Neuron (in vitro differentiated cells): Measurements from ENCODE around the gene DIPK1C.

Experiments
- H2AFZ ChIP-seq: one replicate; pipeline ENCODE4 v1.6.1; 2013; ENCODE audit warnings: low read depth, mild to moderate bottlenecking, inconsistent platforms, low read length, moderate library complexity
- H3K27me3 ChIP-seq: one replicate; pipeline ENCODE4 v1.6.1; 2013; ENCODE audit warnings: low read length; ENCODE audit not compliant: insufficient read depth
- H3K36me3 ChIP-seq: one replicate; pipeline ENCODE4 v1.6.1; 2013; ENCODE audit warnings: low read length; ENCODE audit not compliant: insufficient read depth
- H3K4me1 ChIP-seq: one replicate; pipeline ENCODE4 v1.6.1; 2013; ENCODE audit warnings: low read length; ENCODE audit not compliant: insufficient read depth
- H3K4me3 ChIP-seq: 2 replicates; pipeline ENCODE4 v1.5.1; 2013; ENCODE audit warnings: mild to moderate bottlenecking, low read length, moderate library complexity
- H3K9me3 ChIP-seq: one replicate; pipeline ENCODE4 v1.6.1; 2013; ENCODE audit warnings: low read length

DIPK1C gene

GRCh38 chr18:74438091-74438490, 19.0 kb downstream of the DIPK1C start:
- Histone ChIP-seq H3K4me3 (no peak overlapping the region), H2AFZ (no peak overlapping the region), H3K4me1 (no peaks in the 10 kb centered on the region), H3K27me3 (no peaks in the 10 kb centered on the region), H3K36me3 (no peaks in the 10 kb centered on the region), H3K9me3 (no peaks in the 10 kb centered on the region)

- H3K4me3 ChIP-seq: no peak overlapping the region
- H3K4me1 ChIP-seq: no peaks in the 10 kb centered on the region
- no peaks in the 10 kb centered on the region for H3K9me3 ChIP-seq
- H3K36me3 ChIP-seq: no peaks in the 10 kb centered on the region
- no peaks in the 10 kb centered on the region for H3K27me3 ChIP-seq
- H2AFZ ChIP-seq: no peak overlapping the region
Measured at GRCh38 chr18:74436158-74436769, 20.8 kb downstream of the DIPK1C start.

- Histone ChIP-seq H3K4me1 (no peaks in the 10 kb centered on the region), H3K4me3 (no peak overlapping the region), H3K36me3 (no peaks in the 10 kb centered on the region), H2AFZ (no peak overlapping the region), H3K9me3 (no peaks in the 10 kb centered on the region), H3K27me3 (no peaks in the 10 kb centered on the region)
Measured at GRCh38 chr18:74435740-74436139, 21.4 kb downstream of the DIPK1C start.

- H3K9me3 ChIP-seq: no peaks in the 10 kb centered on the region
- no peak overlapping the region for H3K4me3 ChIP-seq
- no peaks in the 10 kb centered on the region for H3K36me3 ChIP-seq
- no peaks in the 10 kb centered on the region for H3K4me1 ChIP-seq
- H2AFZ ChIP-seq: no peak overlapping the region
- H3K27me3 ChIP-seq: no peaks in the 10 kb centered on the region
Measured at GRCh38 chr18:74434466-74434865, 22.6 kb downstream of the DIPK1C start.

GRCh38 chr18:74430806-74431571, 26.1 kb downstream of the DIPK1C start:
- Histone ChIP-seq H3K4me3 (no peak overlapping the region), H3K27me3 (peaks cover 3% of the 10 kb centered on the region), H3K36me3 (no peaks in the 10 kb centered on the region), H3K9me3 (no peaks in the 10 kb centered on the region), H3K4me1 (no peaks in the 10 kb centered on the region), H2AFZ (no peak overlapping the region)

GRCh38 chr18:74430231-74430630, 26.9 kb downstream of the DIPK1C start:
- H3K9me3 ChIP-seq: no peaks in the 10 kb centered on the region
- H2AFZ ChIP-seq: no peak overlapping the region
- H3K4me3 ChIP-seq: no peak overlapping the region
- H3K27me3 ChIP-seq: peaks cover 3% of the 10 kb centered on the region
- H3K36me3 ChIP-seq: no peaks in the 10 kb centered on the region
- no peaks in the 10 kb centered on the region for H3K4me1 ChIP-seq

GRCh38 chr18:74429096-74429495, 28.0 kb downstream of the DIPK1C start:
- Histone ChIP-seq H2AFZ (no peak overlapping the region), H3K9me3 (no peaks in the 10 kb centered on the region), H3K27me3 (peaks cover 3% of the 10 kb centered on the region), H3K4me3 (no peak overlapping the region), H3K4me1 (no peaks in the 10 kb centered on the region), H3K36me3 (no peaks in the 10 kb centered on the region)

GRCh38 chr18:74427442-74428112, 29.5 kb downstream of the DIPK1C start:
- H3K9me3 ChIP-seq: no peaks in the 10 kb centered on the region
- peaks cover 3% of the 10 kb centered on the region for H3K27me3 ChIP-seq
- no peaks in the 10 kb centered on the region for H3K4me1 ChIP-seq
- no peaks in the 10 kb centered on the region for H3K36me3 ChIP-seq
- H3K4me3 ChIP-seq: no peak overlapping the region
- no peak overlapping the region for H2AFZ ChIP-seq

- H3K4me1 ChIP-seq: no peaks in the 10 kb centered on the region
- peaks cover 5% of the 10 kb centered on the region for H3K27me3 ChIP-seq
- no peaks in the 10 kb centered on the region for H3K36me3 ChIP-seq
- no peak overlapping the region for H3K4me3 ChIP-seq
- no peaks in the 10 kb centered on the region for H3K9me3 ChIP-seq
- H2AFZ ChIP-seq: no peak overlapping the region
Measured at GRCh38 chr18:74425876-74426275, 31.2 kb downstream of the DIPK1C start.

GRCh38 chr18:74425161-74425560, 31.9 kb downstream of the DIPK1C start:
- H3K9me3 ChIP-seq: no peaks in the 10 kb centered on the region
- peaks cover 6% of the 10 kb centered on the region for H3K27me3 ChIP-seq
- no peaks in the 10 kb centered on the region for H3K4me1 ChIP-seq
- H3K36me3 ChIP-seq: no peaks in the 10 kb centered on the region
- H2AFZ ChIP-seq: no peak overlapping the region
- H3K4me3 ChIP-seq: no peak overlapping the region

GRCh38 chr18:74422541-74422940, 34.6 kb downstream of the DIPK1C start:
- H2AFZ ChIP-seq: no peak overlapping the region
- no peaks in the 10 kb centered on the region for H3K4me1 ChIP-seq
- no peak overlapping the region for H3K4me3 ChIP-seq
- H3K36me3 ChIP-seq: no peaks in the 10 kb centered on the region
- peaks cover 3% of the 10 kb centered on the region for H3K27me3 ChIP-seq
- H3K9me3 ChIP-seq: no peaks in the 10 kb centered on the region

- no peak overlapping the region for H2AFZ ChIP-seq
- H3K9me3 ChIP-seq: no peaks in the 10 kb centered on the region
- H3K36me3 ChIP-seq: no peaks in the 10 kb centered on the region
- H3K4me3 ChIP-seq: no peak overlapping the region
- H3K27me3 ChIP-seq: peaks cover 9% of the 10 kb centered on the region
- no peaks in the 10 kb centered on the region for H3K4me1 ChIP-seq
Measured at GRCh38 chr18:74420926-74421325, 36.2 kb downstream of the DIPK1C start.

GRCh38 chr18:74420481-74420880, 36.6 kb downstream of the DIPK1C start:
- H3K4me1 ChIP-seq: no peaks in the 10 kb centered on the region
- no peak overlapping the region for H2AFZ ChIP-seq
- no peak overlapping the region for H3K4me3 ChIP-seq
- H3K9me3 ChIP-seq: no peaks in the 10 kb centered on the region
- no peaks in the 10 kb centered on the region for H3K36me3 ChIP-seq
- peaks cover 12% of the 10 kb centered on the region for H3K27me3 ChIP-seq
